ENCODE results near the gene ANXA11. TPM values are rescaled to one million over a fixed set of nuclear protein-coding genes. Genes with fewer than 3 reads are reported as not detected.

The ANXA11 gene
- total RNA-seq, 1 experiment from 2014 or later: 241 TPM

- no peaks in the 10 kb centered on the region for H3K36me3 ChIP-seq (ENCODE audit: control insufficient read depth, insufficient read depth, low read length)
- in situ Hi-C loops (cut with HindIII; ENCODE audit: low pct_unique_long_range_greater_than_20kb, low sequenced_read_pairs): no loop called here
- no peaks in the 10 kb centered on the region for H3K4me1 ChIP-seq (ENCODE audit: control insufficient read depth, insufficient read depth, low read length)
- no peak for DNase-seq (ENCODE audit: low read depth, low spot score)
- no peak for TF ChIP-seq CTCF (IDR thresholded peaks at IDR 0.05)
- TF ChIP-seq TCF7L2 (IDR thresholded peaks at IDR 0.05; ENCODE audit: low read depth, low read length): no peak
- no peak for TF ChIP-seq REST (IDR thresholded peaks at IDR 0.05; ENCODE audit: insufficient read depth in 1 of 2, low read depth in 2 of 2, low read length in 1 of 2)
- TF ChIP-seq POLR2AphosphoS5 (IDR thresholded peaks at IDR 0.05; ENCODE audit: low read depth, low read length): no peak
- TF ChIP-seq SIN3A (IDR thresholded peaks at IDR 0.05; ENCODE audit: borderline replicate concordance, insufficient read depth, low read depth, low read length): no peak
- ChIA-PET CTCF (interaction anchor here (0.6 kb wide), 1 partner anchor 597 kb away, joined by 4 read pairs; no protein-coding TSS in a partner anchor), POLR2A (no interaction called here)
- no peaks in the 10 kb centered on the region for H3K27me3 ChIP-seq (ENCODE audit: control insufficient read depth, insufficient read depth, low read length)
- intact Hi-C loops (cut with micrococcal nuclease; ENCODE audit: unreplicated experiment): no loop called here
- no peaks in the 10 kb centered on the region for H3K9me3 ChIP-seq (ENCODE audit: control insufficient read depth, insufficient read depth, low read depth, low read length)
- H3K4me3 ChIP-seq (ENCODE audit: low read depth in 2 of 2, low read length in 2 of 2): no peak overlapping the region
- ATAC-seq: no peak
- no TSS peak for BruUV-seq (replicated peaks)
- no peak overlapping the region for H3K27ac ChIP-seq (ENCODE audit: low read length)
These were observed 101.0 kb downstream of the ANXA11 start for GRCh38 chr10:80104066-80104926.

Other genes with a start within 250 kb of the ANXA11 start
- gene TMEM254, start 126.9 kb downstream of the ANXA11 start, total RNA-seq (2021; ENCODE audit: unreplicated experiment): 28.8 TPM
- gene PLAC9, start 72.8 kb downstream of the ANXA11 start, total RNA-seq (2021; ENCODE audit: unreplicated experiment): not detected
- 1.5 TPM for gene MAT1A, start 84.1 kb upstream of the ANXA11 start, total RNA-seq (2021; ENCODE audit: unreplicated experiment)
- gene DYDC1, start 151.2 kb upstream of the ANXA11 start, total RNA-seq (2021; ENCODE audit: unreplicated experiment): not detected
- gene DYDC2, start 151.2 kb upstream of the ANXA11 start, total RNA-seq (2021; ENCODE audit: unreplicated experiment): not detected
- 89.0 TPM for gene PRXL2A, start 203.0 kb upstream of the ANXA11 start, total RNA-seq (2021; ENCODE audit: unreplicated experiment)
- gene TSPAN14, start 248.8 kb upstream of the ANXA11 start, total RNA-seq (2021; ENCODE audit: unreplicated experiment): 39.0 TPM